ENCODE measurements around the gene EMSY. TPM values are rescaled to one million over a fixed set of nuclear protein-coding genes. Genes with fewer than 3 reads are reported as not detected.

The EMSY gene
- total and polyA plus RNA-seq, 2 of the 8 experiments (the other 6 are each of a cell fraction or from before 2014, with no cell fraction given): 29.6 to 34.6 TPM

- Histone ChIP-seq H2AFZ (ENCODE audit: low read length) (no peak overlapping the region), H3K79me2 (ENCODE audit: control insufficient read depth in 1 of 2, insufficient read depth in 2 of 2, low read length in 2 of 2) (no peaks in the 10 kb centered on the region; a peak in 1 of 4 replicates), H3K4ac (replicated peaks; ENCODE audit: insufficient read length, low read depth, low read length) (no peak overlapping the region), H4K5ac (ENCODE audit: insufficient read length, low read depth, low read length) (no peak overlapping the region), H3K4me3 (ENCODE audit: extremely low read depth in 1 of 4, insufficient read depth in 2 of 4, low read depth in 3 of 4, low read length in 4 of 4) (no peak overlapping the region), H4K91ac (replicated peaks; ENCODE audit: insufficient read length, low read length) (no peak overlapping the region), H3K4me2 (ENCODE audit: insufficient read depth in 1 of 2, low read depth in 2 of 2, low read length in 2 of 2) (no peak overlapping the region), H2AK5ac (ENCODE audit: low read depth, low read length) (no peak overlapping the region), H3K4me1 (replicated peaks in 1 of 4; ENCODE audit: control insufficient read depth in 3 of 4, insufficient read depth in 4 of 4, low read length in 3 of 4) (peaks cover 2 to 9% (median 6%) of the 10 kb centered on the region in 4 experiments; a peak in 6 of 7 replicates), H3K23ac (ENCODE audit: insufficient read length) (no peak overlapping the region), H4K20me1 (replicated peaks in 1 of 2; ENCODE audit: control insufficient read depth in 1 of 2, insufficient read depth in 2 of 2, low read length in 2 of 2) (peaks cover 0 to 2% of the 10 kb centered on the region in 2 experiments), H2BK5ac (ENCODE audit: low read depth, low read length) (no peak overlapping the region), H2BK20ac (ENCODE audit: low read length) (no peak overlapping the region), H3K18ac (ENCODE audit: extremely low read depth, low read length) (no peak overlapping the region), H3K14ac (ENCODE audit: insufficient read length) (no peak overlapping the region), H3K23me2 (ENCODE audit: low read depth, low read length) (no peaks in the 10 kb centered on the region), H3K9ac (replicated peaks in 1 of 4; ENCODE audit: extremely low read depth in 1 of 4, low read depth in 3 of 4, low read length in 3 of 4) (no peak overlapping the region), H3K27me3 (replicated peaks in 1 of 4; ENCODE audit: control insufficient read depth in 3 of 4, extremely low read depth in 1 of 4, insufficient read depth in 3 of 4, low read length in 3 of 4) (no peaks in the 10 kb centered on the region), H3K36me3 (ENCODE audit: control insufficient read depth in 2 of 4, insufficient read depth in 4 of 4, low read length in 3 of 4) (peaks cover 0 to 2% (median 0%) of the 10 kb centered on the region in 4 experiments; a peak in 1 of 8 replicates), H2BK15ac (ENCODE audit: low read length) (no peak overlapping the region), H3K56ac (replicated peaks; ENCODE audit: insufficient read length, low read depth, low read length) (no peak overlapping the region), H2BK120ac (replicated peaks; ENCODE audit: low read depth, low read length) (no peak overlapping the region), H3K27ac (ENCODE audit: low read depth, low read length) (no peak overlapping the region), H3K79me1 (ENCODE audit: low read depth, low read length) (no peaks in the 10 kb centered on the region), H4K8ac (ENCODE audit: extremely low read depth, insufficient read depth, low read length) (no peak overlapping the region), H3K9me3 (ENCODE audit: insufficient read depth in 2 of 2, low read depth in 1 of 2, low read length in 1 of 2) (no peaks in the 10 kb centered on the region), H2BK12ac (ENCODE audit: low read depth, low read length) (no peak overlapping the region)
- no peak for FAIRE-seq
- WGBS, 2 experiments (ENCODE audit: extremely low coverage in 1 of 2, insufficient coverage in 1 of 2, insufficient read length in 1 of 2, insufficient replicate concordance in 2 of 2, low coverage in 1 of 2, low lambda C conversion rate in 2 of 2, missing lambda C conversion rate in 1 of 2): 91% methylated on average over 2 of the region's 2 CpGs; no CpG with 5 or more reads in 1 of the 2 experiments
- ChIA-PET CTCF (ENCODE audit: partially characterized antibody) (no interaction called here), POLR2A (ENCODE audit: partially characterized antibody) (no interaction called here)
- DNase-seq (ENCODE audit: low read depth in 1 of 2, low spot score in 2 of 2): no peak
- no peak for TF ChIP-seq SP1 (IDR thresholded peaks at IDR 0.05; ENCODE audit: low read depth, low read length)
- TF ChIP-seq RBBP5 (IDR thresholded peaks at IDR 0.05; ENCODE audit: borderline replicate concordance, low read depth, low read length): no peak
- no peak for TF ChIP-seq RAD21 (IDR thresholded peaks at IDR 0.05 in 1 of 2, conservative IDR thresholded peaks at IDR 0.05 in 1 of 2; ENCODE audit: low read depth in 2 of 2, low read length in 2 of 2)
- TF ChIP-seq FOSL1 (IDR thresholded peaks at IDR 0.05; ENCODE audit: insufficient read depth, low read depth, low read length): no peak
- no peak for TF ChIP-seq HDAC6 (IDR thresholded peaks at IDR 0.05; ENCODE audit: low read depth, low read length)
- no peak for TF ChIP-seq SIX5 (IDR thresholded peaks at IDR 0.05; ENCODE audit: low read depth, low read length)
- no peak for TF ChIP-seq ZNF274 (IDR thresholded peaks at IDR 0.05; ENCODE audit: borderline replicate concordance, extremely low read depth, low read length)
- TF ChIP-seq, protein P1, sequence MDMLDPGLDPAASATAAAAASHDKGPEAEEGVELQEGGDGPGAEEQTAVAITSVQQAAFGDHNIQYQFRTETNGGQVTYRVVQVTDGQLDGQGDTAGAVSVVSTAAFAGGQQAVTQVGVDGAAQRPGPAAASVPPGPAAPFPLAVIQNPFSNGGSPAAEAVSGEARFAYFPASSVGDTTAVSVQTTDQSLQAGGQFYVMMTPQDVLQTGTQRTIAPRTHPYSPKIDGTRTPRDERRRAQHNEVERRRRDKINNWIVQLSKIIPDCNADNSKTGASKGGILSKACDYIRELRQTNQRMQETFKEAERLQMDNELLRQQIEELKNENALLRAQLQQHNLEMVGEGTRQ (IDR thresholded peaks at IDR 0.05; ENCODE audit: low read length): no peak
- TF ChIP-seq POU5F1 (IDR thresholded peaks at IDR 0.05; ENCODE audit: low read depth, low read length): no peak
- TF ChIP-seq SAP30 (IDR thresholded peaks at IDR 0.05; ENCODE audit: insufficient read depth, insufficient replicate concordance, low read length): no peak
- TF ChIP-seq RNF2 (IDR thresholded peaks at IDR 0.05; ENCODE audit: borderline replicate concordance, low read depth, low read length, missing control alignments, poor library complexity, severe bottlenecking): no peak
- TF ChIP-seq SP4 (IDR thresholded peaks at IDR 0.05; ENCODE audit: low read length): no peak
Observed at GRCh38 chr11:76506833-76507232, 62.0 kb downstream of the EMSY start.
